Heart left ventricle (tissue), 13 donors: ENCODE results near the gene MOXD1.

Source experiments
- CTCF ChIP-seq, 12 donors: fragments of 200-600 bp; sonication (generic) in 4 of 12; IDR thresholded peaks; one replicate each; pipeline versions ENCODE4 v1.5.0 to v1.8.0; 2018 to 2022; ENCODE audit warnings: antibody characterized with exemption in 12 of 12, mild to moderate bottlenecking in 5 of 12
- POLR2A ChIP-seq, 2 donors: fragments of 450-650 bp; IDR thresholded peaks; one replicate each; pipeline ENCODE4 v1.6.1; 2017; ENCODE audit warnings: antibody characterized with exemption in 2 of 2, mild to moderate bottlenecking in 2 of 2, moderate library complexity in 2 of 2
- donor health status: ischemic (EF 13 %, LVEDD 7.1; RV severe dilation, severe dysfunction).
- donor health status: DM: no; HTN: yes; CAD: no.
- donor health status: DM: no; HTN: no; CAD: no.
- donor health status: ischemic (EF 25% LVEDD 6.9; RV normal size, moderate dysfunction).
- donor health status: ischemic (EF 25% LVEDD 5.7; RV mildly dilated, moderate dysfunction).
- donor health status: ischemic (EF 35%, LVEDD 5.7; RV mildly dilated, moderate dysfunction).
- donor health status: nonischemic (EF 11% LVEDD 7.7; RV severe dilation, severe dysfunction).
- donor health status: DM: yes; HTN: yes; CAD: no.
- donor health status: PGD.
- donor health status: ischemic (EF 29% LVEDD 5.4; RV normal size, mild dysfunction).
- donor health status: nonischemic (EF 23%, LVEDD 6.1; RV moderate dilation, normal function).

GRCh38 chr6:132418235-132418965 is 17.1 kb upstream of the MOXD1 start:
- TF ChIP-seq CTCF (IDR thresholded peaks at IDR 0.05) = no peak
- no peak for TF ChIP-seq POLR2A (IDR thresholded peaks at IDR 0.05)
